ENCODE data around the gene NCAM1.

Gene NCAM1

DNA sequence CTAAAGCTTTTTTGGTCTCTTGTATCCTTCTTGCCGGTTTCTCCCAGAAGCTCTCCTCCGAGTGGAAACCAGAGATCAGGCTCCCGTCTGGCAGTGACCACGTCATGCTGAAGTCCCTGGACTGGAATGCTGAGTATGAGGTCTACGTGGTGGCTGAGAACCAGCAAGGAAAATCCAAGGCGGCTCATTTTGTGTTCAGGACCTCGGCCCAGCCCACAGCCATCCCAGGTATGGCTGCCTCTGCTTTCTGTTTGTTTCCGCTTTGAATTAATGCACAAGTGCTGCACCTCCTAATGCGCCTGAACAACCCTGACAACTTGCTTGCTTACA, 298.8 kb downstream of the NCAM1 start:
- FAIRE-seq: no peak

GRCh38 chr11:113260541-113260940, 299.3 kb downstream of the NCAM1 start:
- FAIRE-seq: no peak

- FAIRE-seq: no peak
Measured at GRCh38 chr11:113261709-113262475, 300.7 kb downstream of the NCAM1 start.

- FAIRE-seq: no peak
Measured at GRCh38 chr11:113262594-113262993, 301.4 kb downstream of the NCAM1 start.

DNA sequence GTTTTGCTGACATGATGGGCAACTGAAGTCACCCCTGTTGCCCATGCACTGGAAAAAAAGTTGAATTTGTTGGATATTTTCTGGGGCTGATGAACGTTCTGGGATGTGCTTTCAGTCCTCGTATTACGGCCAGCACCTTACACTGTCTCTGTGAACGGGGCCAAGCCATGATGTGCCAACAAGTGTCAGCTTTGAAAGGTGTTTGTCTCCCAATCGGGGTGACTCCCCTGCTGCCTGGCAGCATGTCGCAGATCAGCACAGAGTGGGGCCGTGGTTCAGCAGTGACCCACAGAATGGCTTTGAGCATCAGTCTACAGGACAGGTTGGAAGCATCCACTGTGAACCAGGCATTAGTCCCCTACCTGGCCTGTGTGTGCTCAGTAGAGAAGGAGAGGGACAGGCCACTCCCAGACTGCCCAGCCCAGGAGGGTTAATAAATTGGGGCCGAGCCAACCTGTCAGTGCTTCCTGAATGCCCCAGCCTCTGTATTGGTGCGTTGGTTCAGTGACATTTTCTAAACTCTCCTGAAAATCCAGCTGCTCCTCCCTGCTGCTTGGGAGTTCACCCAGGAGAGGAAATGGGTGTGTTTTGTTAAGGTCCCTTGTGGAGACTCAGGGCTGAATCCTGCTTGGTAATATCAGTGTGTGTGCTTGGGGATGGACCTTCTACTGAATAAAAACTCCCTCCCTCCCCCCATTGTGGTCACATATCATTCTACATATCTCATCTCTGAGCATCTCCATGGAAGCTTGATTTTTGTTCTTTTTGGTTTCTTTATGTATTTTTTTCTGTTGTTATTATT, 302.4 kb downstream of the NCAM1 start:
- FAIRE-seq: no peak

- no peak for FAIRE-seq
Measured at GRCh38 chr11:113265362-113265761, 304.1 kb downstream of the NCAM1 start.

DNA sequence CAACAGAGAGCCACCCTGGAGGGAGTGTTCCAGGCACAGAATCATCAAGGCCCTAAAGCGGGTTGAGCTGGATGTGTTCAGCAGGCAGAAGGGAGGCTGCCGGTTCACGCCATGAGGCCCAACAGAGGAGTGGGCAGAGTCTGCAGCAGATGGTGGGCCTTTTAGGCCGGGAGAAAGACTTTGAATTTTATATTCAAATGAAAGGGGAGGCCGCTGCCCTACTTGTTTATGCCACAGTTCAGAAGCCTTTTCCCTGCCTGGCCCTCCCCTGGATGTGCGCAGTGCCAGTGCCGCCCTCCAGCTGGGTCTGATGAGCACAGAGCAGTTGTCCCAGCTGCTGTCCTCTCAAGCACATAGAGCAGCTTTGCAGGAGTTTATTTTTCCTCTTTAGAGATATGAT, 306.3 kb downstream of the NCAM1 start:
- FAIRE-seq: no peak

DNA sequence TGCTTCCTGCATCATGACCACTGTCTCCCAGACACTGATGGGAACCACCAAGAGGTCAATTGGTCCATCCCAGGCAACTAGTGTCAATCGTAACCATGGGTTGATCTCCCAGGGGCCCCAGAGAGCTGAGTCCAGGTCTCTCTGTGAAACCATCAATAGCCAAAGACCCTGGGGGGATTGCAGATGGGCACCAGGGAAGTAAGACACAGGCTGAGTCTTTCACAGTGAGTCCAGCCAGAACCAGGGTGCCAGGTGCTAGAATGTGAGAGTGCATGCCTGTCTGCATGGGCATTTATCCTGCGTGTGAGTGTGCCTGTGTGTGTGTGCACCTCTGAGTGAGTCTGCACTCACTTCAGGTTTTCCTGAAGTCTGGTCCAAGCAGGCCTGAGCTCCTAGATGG, 307.9 kb downstream of the NCAM1 start:
- FAIRE-seq: no peak

GRCh38 chr11:113269636-113270035, 308.4 kb downstream of the NCAM1 start:
- no peak for FAIRE-seq

DNA sequence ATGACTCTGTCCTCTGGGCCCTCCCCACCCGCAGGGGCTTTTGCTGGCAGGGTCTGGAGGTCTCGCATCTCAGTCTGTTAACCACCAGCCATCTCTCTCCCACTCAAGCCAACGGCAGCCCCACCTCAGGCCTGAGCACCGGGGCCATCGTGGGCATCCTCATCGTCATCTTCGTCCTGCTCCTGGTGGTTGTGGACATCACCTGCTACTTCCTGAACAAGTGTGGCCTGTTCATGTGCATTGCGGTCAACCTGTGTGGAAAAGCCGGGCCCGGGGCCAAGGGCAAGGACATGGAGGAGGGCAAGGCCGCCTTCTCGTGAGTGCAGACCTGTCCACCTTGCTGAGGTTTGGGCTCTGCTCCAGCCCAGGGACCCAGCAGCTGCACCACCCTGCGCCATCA, 308.9 kb downstream of the NCAM1 start:
- no peak for FAIRE-seq

GRCh38 chr11:113271551-113272245, 310.5 kb downstream of the NCAM1 start:
- no peak for FAIRE-seq

GRCh38 chr11:113272281-113272680, 311.1 kb downstream of the NCAM1 start:
- no peak for FAIRE-seq

DNA sequence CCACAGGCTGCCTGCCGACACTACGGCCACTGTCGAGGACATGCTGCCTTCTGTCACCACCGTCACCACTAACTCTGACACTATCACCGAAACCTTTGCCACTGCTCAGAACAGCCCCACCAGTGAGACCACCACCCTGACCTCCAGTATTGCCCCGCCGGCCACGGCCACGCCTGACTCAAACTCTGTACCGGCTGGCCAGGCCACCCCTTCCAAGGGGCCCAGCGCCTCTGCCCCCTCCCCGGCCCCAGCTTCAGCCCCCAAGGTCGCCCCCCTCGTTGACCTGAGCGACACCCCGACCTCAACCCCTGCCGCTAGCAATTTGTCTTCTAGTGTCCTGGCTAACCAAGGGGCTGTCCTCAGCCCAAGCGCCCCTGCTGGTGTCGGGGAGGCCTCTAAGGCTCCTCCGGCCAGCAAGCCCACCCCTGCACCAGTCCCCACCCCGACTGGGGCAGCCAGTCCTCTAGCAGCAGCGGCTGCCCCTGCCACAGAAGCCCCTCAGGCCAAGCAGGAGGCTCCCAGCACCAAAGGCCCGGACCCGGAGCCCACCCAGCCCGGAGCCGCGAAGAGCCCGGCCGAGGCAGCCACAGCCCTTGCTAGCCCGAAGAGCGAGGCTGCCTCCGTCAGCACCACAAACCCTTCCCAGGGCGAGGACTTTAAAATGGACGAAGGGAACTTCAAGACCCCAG, 311.9 kb downstream of the NCAM1 start:
- FAIRE-seq: no peak

GRCh38 chr11:113273720-113274119, 312.5 kb downstream of the NCAM1 start:
- FAIRE-seq: no peak

- FAIRE-seq: no peak
Measured at GRCh38 chr11:113274713-113275582, 313.7 kb downstream of the NCAM1 start.

GRCh38 chr11:113275602-113276001, 314.4 kb downstream of the NCAM1 start:
- no peak for FAIRE-seq

DNA sequence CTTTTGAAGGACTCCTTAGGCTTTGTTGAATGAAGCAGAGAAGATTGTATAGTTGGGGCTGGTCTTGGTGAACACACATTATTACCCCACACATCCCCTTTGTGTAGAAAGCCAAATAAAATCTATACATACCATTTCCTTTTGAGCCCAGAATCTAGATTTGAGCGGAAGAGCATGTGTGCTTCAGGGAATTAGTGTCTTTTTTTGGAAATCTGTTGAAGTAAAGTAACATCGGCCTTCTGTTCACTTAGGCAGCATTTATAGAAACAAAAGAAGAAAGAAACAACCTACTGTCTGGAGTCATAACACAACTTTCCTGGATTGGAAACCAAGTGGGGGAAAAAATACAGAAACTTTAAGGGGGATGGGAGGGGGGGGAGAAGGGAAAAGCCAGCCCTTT, 315.2 kb downstream of the NCAM1 start:
- no peak for FAIRE-seq

- no peak for FAIRE-seq
Measured at GRCh38 chr11:113277907-113278306, 316.7 kb downstream of the NCAM1 start.

DNA sequence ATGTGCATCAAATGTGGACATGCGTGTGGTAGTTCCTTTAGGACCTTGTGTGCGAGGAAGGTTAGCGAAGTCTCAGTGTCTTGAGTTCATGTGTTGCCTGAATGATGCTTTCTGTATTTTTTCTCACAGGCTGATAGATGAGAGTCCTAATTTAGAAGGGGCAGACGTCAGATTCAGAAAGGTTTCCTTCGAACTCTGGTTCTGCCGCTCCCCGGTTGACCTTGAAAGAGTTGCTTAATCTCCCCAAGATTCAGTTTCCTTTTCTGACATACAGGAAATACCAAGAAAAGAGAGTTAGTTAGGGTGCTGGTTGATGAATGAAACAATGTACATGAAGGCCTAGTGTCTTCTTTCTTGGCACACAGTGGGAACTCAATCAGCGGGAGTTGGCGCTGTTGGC, 317.3 kb downstream of the NCAM1 start:
- FAIRE-seq: no peak

- FAIRE-seq: no peak
Measured at GRCh38 chr11:113278925-113279324, 317.7 kb downstream of the NCAM1 start.

DNA sequence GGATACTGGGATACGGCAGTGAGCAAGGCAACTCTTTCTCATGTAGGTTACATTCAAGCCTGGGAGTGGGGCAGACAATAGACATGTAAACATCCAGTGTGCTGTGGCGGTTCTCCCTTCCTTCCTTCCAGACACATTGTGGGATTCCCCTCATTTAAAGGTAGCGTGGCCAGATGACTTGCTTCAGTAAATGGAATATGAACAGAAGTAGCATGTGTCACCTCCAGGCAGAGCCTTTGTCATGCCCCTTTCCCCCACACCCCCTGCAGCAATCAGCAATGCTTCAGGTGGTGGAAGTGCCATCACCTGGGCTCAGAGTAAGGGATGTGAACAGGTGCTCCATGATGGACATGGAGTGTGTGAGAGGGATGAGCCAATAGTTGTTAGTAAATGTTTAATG, 318.4 kb downstream of the NCAM1 start:
- FAIRE-seq: no peak

DNA sequence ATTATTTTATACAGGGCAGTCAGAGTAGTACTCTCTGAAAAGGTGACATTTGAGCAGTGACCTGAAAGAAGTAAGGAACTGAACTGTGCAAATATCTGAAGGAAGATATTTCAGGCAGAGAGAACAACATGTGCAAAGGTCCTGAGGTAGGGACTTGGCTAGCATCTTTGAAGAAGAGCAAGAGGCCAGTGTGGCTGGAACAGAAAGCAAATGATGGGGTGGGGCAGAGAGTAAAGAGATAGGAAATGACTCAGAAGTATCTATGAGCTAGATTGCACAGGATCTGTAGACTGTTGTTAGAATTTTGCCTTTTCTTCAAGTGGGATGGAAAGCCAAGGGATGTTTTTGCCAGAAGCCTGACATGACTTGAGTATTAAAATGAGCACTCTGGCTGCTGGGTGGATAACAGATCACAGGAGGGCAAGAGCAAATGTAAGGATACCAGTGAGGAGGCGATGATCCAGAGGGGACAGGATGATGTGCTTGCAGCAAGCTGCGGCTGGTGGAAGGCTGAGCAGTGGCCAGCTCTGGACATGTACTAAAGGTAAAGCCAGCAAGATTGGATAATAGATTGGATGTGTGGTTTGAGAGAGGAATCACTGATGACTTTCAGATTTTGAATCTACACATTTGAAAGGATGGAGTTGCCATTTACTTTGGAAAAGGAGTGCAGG, 320.0 kb downstream of the NCAM1 start:
- FAIRE-seq: no peak
